Activated naive CD4-positive, alpha-beta T cell treated with anti-CD3 and anti-CD28 coated beads for 36 hours (primary cell): ENCODE measurements around the gene PPIG. TPM values are rescaled to one million over a fixed set of nuclear protein-coding genes. Genes with fewer than 3 reads are reported as not detected.
"Not testable (repeated sequence)": the region's sequence is repeated elsewhere in the genome, so short reads cannot be mapped to it uniquely, and the experiment has no call there.

Experiments
- CTCF ChIA-PET: fragments of 350-600 bp; sonication (Branson Sonifier 250); formaldehyde crosslinking; loops from one replicate; lab custom pipeline; 2021; ENCODE audit warnings: antibody characterized with exemption; lab: Charles Lee
- DNase-seq: peaks from one replicate; pipeline ENCODE4 v3.0.0-alpha.2; 2020
- H3K27ac Mint-ChIP-seq: one replicate; pipeline ENCODE4 v1.8.0; 2021; ENCODE audit warnings: mild to moderate bottlenecking, mixed read lengths
- H3K27me3 Mint-ChIP-seq: one replicate; pipeline ENCODE4 v1.8.0; 2021; ENCODE audit warnings: low read depth, mixed read lengths
- H3K36me3 Mint-ChIP-seq: one replicate; pipeline ENCODE4 v1.8.0; 2021; ENCODE audit warnings: low read depth, mixed read lengths
- H3K4me1 Mint-ChIP-seq: one replicate; pipeline ENCODE4 v1.8.0; 2021; ENCODE audit warnings: low read depth, mixed read lengths
- H3K4me3 Mint-ChIP-seq: one replicate; pipeline ENCODE4 v1.8.0; 2021; ENCODE audit warnings: mild to moderate bottlenecking, moderate library complexity, mixed read lengths
- H3K9me3 Mint-ChIP-seq: one replicate; pipeline ENCODE4 v1.8.0; 2021; ENCODE audit warnings: mixed read lengths
- intact Hi-C: fragments of 100-400 bp; cut with micrococcal nuclease; formaldehyde crosslinking; loops from one replicate; pipeline ENCODE4 v1.15.1; 2023
- total RNA-seq, 2 experiments: library from RNA; stranded (reverse); gene quantifications; one replicate each; pipeline ENCODE4 v1.2.3, GENCODE V29; 2021

Gene PPIG
- total RNA-seq, 2 experiments from 2014 or later = 53.4 to 56.6 TPM

GRCh38 chr2:169670215-169670651 is 86.1 kb downstream of the PPIG start:
- Mint-ChIP-seq H3K36me3 (no peaks in the 10 kb centered on the region), H3K27me3 (peaks cover 6% of the 10 kb centered on the region), H3K9me3 (no peaks in the 10 kb centered on the region), H3K4me1 (no peaks in the 10 kb centered on the region), H3K4me3 (no peak overlapping the region), H3K27ac (no peak overlapping the region)
- intact Hi-C loops = no loop called here
- CTCF ChIA-PET = no interaction called here
- DNase-seq = no peak

GRCh38 chr2:169670937-169671336 is 86.8 kb downstream of the PPIG start:
- CTCF ChIA-PET = no interaction called here
- peaks cover 11% of the 10 kb centered on the region for H3K27me3 Mint-ChIP-seq

GRCh38 chr2:169672406-169672805 is 88.3 kb downstream of the PPIG start:
- Mint-ChIP-seq H3K27ac (no peak overlapping the region), H3K9me3 (no peaks in the 10 kb centered on the region), H3K4me3 (no peak overlapping the region), H3K36me3 (no peaks in the 10 kb centered on the region), H3K4me1 (no peaks in the 10 kb centered on the region), H3K27me3 (peaks cover 12% of the 10 kb centered on the region)
- intact Hi-C loops = no loop called here
- CTCF ChIA-PET = no interaction called here
- DNase-seq = no peak

More at GRCh38 chr2:169670937-169671336, 86.8 kb downstream of the PPIG start:
- intact Hi-C loops = no loop called here
- Mint-ChIP-seq H3K27ac (no peak overlapping the region), H3K36me3 (no peaks in the 10 kb centered on the region), H3K9me3 (no peaks in the 10 kb centered on the region), H3K4me3 (no peak overlapping the region), H3K4me1 (no peaks in the 10 kb centered on the region)
- DNase-seq = no peak

GRCh38 chr2:169673106-169673505 is 89.0 kb downstream of the PPIG start:
- Mint-ChIP-seq H3K4me1 (no peaks in the 10 kb centered on the region), H3K9me3 (no peaks in the 10 kb centered on the region), H3K27ac (no peak overlapping the region), H3K36me3 (no peaks in the 10 kb centered on the region), H3K27me3 (peaks cover 12% of the 10 kb centered on the region), H3K4me3 (no peak overlapping the region)
- intact Hi-C loops = no loop called here
- no peak for DNase-seq
- CTCF ChIA-PET = no interaction called here

- CTCF ChIA-PET = no interaction called here
- DNase-seq = no peak
- H3K4me1 Mint-ChIP-seq = no peaks in the 10 kb centered on the region
- intact Hi-C loops = no loop called here
- peaks cover 12% of the 10 kb centered on the region for H3K27me3 Mint-ChIP-seq
- no peaks in the 10 kb centered on the region for H3K36me3 Mint-ChIP-seq
- H3K27ac Mint-ChIP-seq = no peak overlapping the region
- H3K9me3 Mint-ChIP-seq = no peaks in the 10 kb centered on the region
- no peak overlapping the region for H3K4me3 Mint-ChIP-seq
Observed at GRCh38 chr2:169673921-169674320, 89.8 kb downstream of the PPIG start.

GRCh38 chr2:169676357-169676756 is 92.2 kb downstream of the PPIG start:
- Mint-ChIP-seq H3K36me3 (no peaks in the 10 kb centered on the region), H3K27ac (no peak overlapping the region), H3K27me3 (peaks cover 12% of the 10 kb centered on the region), H3K9me3 (no peaks in the 10 kb centered on the region), H3K4me3 (no peak overlapping the region), H3K4me1 (no peaks in the 10 kb centered on the region)
- CTCF ChIA-PET = no interaction called here
- intact Hi-C loops = no loop called here
- no peak for DNase-seq

GRCh38 chr2:169676850-169677249 is 92.7 kb downstream of the PPIG start:
- CTCF ChIA-PET = interaction anchor here (0.7 kb wide), 1 partner anchor 16 kb away, joined by 3 read pairs; no protein-coding TSS in a partner anchor
- Mint-ChIP-seq H3K4me3 (no peak overlapping the region), H3K4me1 (no peaks in the 10 kb centered on the region), H3K9me3 (no peaks in the 10 kb centered on the region), H3K27ac (no peak overlapping the region), H3K27me3 (peaks cover 12% of the 10 kb centered on the region), H3K36me3 (no peaks in the 10 kb centered on the region)
- intact Hi-C loops = no loop called here
- no peak for DNase-seq

- CTCF ChIA-PET = interaction anchor here (1.4 kb wide), 1 partner anchor 15 kb away, joined by 4 read pairs; no protein-coding TSS in a partner anchor
- no peak overlapping the region for H3K4me3 Mint-ChIP-seq
- intact Hi-C loops = no loop called here
- H3K27me3 Mint-ChIP-seq = no peaks in the 10 kb centered on the region
- DNase-seq = peak; percentile 10
- no peaks in the 10 kb centered on the region for H3K4me1 Mint-ChIP-seq
- H3K27ac Mint-ChIP-seq = no peak overlapping the region
- H3K9me3 Mint-ChIP-seq = peaks cover 1% of the 10 kb centered on the region
- no peaks in the 10 kb centered on the region for H3K36me3 Mint-ChIP-seq
Observed at GRCh38 chr2:169683054-169683424, 98.9 kb downstream of the PPIG start.

GRCh38 chr2:169683425-169684134 is 99.4 kb downstream of the PPIG start:
- CTCF ChIA-PET = interaction anchor here (1.4 kb wide), 1 partner anchor 16 kb away, joined by 4 read pairs; no protein-coding TSS in a partner anchor
- H3K27me3 Mint-ChIP-seq = no peaks in the 10 kb centered on the region
- no peak overlapping the region for H3K27ac Mint-ChIP-seq
- intact Hi-C loops = no loop called here
- H3K4me1 Mint-ChIP-seq = no peaks in the 10 kb centered on the region
- H3K4me3 Mint-ChIP-seq = no peak overlapping the region
- H3K9me3 Mint-ChIP-seq = peaks cover 5% of the 10 kb centered on the region
- DNase-seq = no peak
- H3K36me3 Mint-ChIP-seq = no peaks in the 10 kb centered on the region

- Mint-ChIP-seq H3K9me3 (peaks cover 8% of the 10 kb centered on the region), H3K4me3 (no peak overlapping the region), H3K27ac (no peak overlapping the region), H3K27me3 (no peaks in the 10 kb centered on the region), H3K36me3 (no peaks in the 10 kb centered on the region), H3K4me1 (no peaks in the 10 kb centered on the region)
- intact Hi-C loops = no loop called here
- DNase-seq = no peak
- CTCF ChIA-PET = interaction anchor here (1.4 kb wide), 1 partner anchor 17 kb away, joined by 4 read pairs; no protein-coding TSS in a partner anchor
Observed at GRCh38 chr2:169684135-169684565, 100.0 kb downstream of the PPIG start.

GRCh38 chr2:169684712-169685111 is 100.6 kb downstream of the PPIG start:
- H3K27me3 Mint-ChIP-seq, H3K9me3 Mint-ChIP-seq, H3K27ac Mint-ChIP-seq, H3K4me3 Mint-ChIP-seq, DNase-seq, H3K36me3 Mint-ChIP-seq, intact Hi-C loops, H3K4me1 Mint-ChIP-seq, CTCF ChIA-PET: not testable (repeated sequence)

GRCh38 chr2:169686825-169687224 is 102.7 kb downstream of the PPIG start:
- H3K36me3 Mint-ChIP-seq, intact Hi-C loops, H3K4me1 Mint-ChIP-seq, CTCF ChIA-PET, H3K4me3 Mint-ChIP-seq, H3K27ac Mint-ChIP-seq, H3K27me3 Mint-ChIP-seq, DNase-seq: not testable (repeated sequence)
- peaks cover 13% of the 10 kb centered on the region for H3K9me3 Mint-ChIP-seq

GRCh38 chr2:169687943-169688342 is 103.8 kb downstream of the PPIG start:
- H3K36me3 Mint-ChIP-seq, CTCF ChIA-PET, DNase-seq, H3K4me3 Mint-ChIP-seq, H3K4me1 Mint-ChIP-seq, intact Hi-C loops, H3K27ac Mint-ChIP-seq, H3K27me3 Mint-ChIP-seq: not testable (repeated sequence)
- H3K9me3 Mint-ChIP-seq = peaks cover 13% of the 10 kb centered on the region
